Embryonic facial prominence (tissue), 1 donor: ENCODE data around the gene VAMP4.

Experiments used
- DNase-seq: peaks from one replicate; pipeline ENCODE4 v3.0.0-alpha.2; 2016; ENCODE audit errors: extremely low spot score

The VAMP4 gene

DNA sequence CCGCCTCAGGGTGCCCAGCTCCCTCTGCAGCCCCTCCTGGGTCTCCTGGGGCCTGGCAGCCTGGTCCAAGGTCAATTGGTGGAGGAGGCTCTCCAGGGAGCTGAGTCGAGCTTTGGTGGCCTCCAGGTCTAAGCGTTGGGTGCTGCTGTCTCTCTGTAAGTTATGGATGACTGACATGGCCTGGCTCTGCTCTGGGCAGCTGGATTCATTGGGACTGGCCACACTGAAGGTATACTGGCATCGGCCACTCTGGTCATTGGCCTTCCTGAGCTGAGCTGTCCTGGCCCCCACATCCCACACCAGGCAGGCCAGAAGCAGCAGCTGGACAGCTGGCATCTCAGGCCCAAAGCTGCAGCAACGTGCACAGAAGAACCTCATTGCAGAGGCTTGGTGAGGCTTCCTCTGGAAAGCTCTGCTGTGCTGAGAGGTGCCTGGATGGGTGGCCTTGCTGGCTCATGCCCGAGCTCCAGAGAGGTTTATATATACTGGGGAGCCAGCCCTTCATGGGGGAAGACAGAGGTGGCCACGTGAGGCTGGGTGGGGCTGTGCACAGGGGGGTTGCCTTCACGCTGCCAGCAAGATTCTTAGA, 89.5 kb downstream of the VAMP4 start, which contains the start of gene MYOC:
MYOC (minus strand) TSS at position 455 of the 589 bp plus-strand sequence; CDS start at position 378, 77 bp downstream.
- no peak for DNase-seq
